Measurements from ENCODE around the gene FAM53B.

FAM53B gene

DNA sequence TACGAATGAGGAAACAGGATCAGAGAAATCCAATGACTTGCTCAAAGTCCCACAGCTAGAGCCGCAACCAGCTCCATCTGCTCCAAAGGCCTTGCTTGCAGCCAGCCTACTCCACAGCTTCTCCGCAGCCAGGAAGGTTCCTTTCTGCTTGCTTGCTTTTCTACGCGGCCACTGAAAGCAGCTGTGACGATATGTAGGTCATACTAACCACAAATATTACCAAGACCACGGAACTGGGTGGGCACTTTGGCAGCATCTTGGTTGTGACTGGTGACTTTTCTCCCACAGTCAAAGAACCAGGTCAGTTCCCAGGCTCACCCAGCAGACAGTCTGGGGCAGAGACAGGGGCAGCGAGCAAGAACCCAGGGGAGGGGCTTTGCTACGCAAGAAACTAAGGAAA is 86.4 kb downstream of the FAM53B start:
- TF ChIP-seq, protein P1, sequence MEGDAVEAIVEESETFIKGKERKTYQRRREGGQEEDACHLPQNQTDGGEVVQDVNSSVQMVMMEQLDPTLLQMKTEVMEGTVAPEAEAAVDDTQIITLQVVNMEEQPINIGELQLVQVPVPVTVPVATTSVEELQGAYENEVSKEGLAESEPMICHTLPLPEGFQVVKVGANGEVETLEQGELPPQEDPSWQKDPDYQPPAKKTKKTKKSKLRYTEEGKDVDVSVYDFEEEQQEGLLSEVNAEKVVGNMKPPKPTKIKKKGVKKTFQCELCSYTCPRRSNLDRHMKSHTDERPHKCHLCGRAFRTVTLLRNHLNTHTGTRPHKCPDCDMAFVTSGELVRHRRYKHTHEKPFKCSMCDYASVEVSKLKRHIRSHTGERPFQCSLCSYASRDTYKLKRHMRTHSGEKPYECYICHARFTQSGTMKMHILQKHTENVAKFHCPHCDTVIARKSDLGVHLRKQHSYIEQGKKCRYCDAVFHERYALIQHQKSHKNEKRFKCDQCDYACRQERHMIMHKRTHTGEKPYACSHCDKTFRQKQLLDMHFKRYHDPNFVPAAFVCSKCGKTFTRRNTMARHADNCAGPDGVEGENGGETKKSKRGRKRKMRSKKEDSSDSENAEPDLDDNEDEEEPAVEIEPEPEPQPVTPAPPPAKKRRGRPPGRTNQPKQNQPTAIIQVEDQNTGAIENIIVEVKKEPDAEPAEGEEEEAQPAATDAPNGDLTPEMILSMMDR (IDR thresholded peaks at IDR 0.05; ENCODE audit: control insufficient read depth, extremely low read depth, insufficient read depth): no peak
- no peak overlapping the region for H3K4me3 ChIP-seq (ENCODE audit: low read depth, low read length)

DNA sequence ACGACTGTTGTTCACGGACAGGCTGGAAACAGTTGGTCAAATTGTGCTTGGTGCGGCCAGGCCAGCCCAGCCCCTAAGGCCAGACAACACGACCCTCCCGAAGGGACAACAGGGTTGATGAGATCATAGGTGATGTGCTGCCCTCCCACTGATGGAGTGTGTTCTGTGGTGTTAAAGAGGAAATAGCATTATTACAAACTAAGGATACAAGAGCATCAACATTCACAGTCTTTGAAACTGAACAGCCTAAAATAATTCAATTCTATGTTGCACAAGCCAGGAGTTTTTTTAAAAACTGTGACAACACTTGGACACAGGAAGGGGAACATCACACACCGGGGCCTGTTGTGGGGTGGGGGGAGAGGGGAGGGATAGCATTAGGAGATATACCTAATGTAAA is 87.6 kb downstream of the FAM53B start:
- no peak overlapping the region for H3K4me3 ChIP-seq (ENCODE audit: low read depth, low read length)
- no peak for DNase-seq (ENCODE audit: low read depth)
- TF ChIP-seq, protein P1 (IDR thresholded peaks at IDR 0.05; ENCODE audit: control insufficient read depth, extremely low read depth, insufficient read depth): no peak

More for the DNA sequence above, 86.4 kb downstream of the FAM53B start:
- no peak for DNase-seq (ENCODE audit: low read depth)

DNA sequence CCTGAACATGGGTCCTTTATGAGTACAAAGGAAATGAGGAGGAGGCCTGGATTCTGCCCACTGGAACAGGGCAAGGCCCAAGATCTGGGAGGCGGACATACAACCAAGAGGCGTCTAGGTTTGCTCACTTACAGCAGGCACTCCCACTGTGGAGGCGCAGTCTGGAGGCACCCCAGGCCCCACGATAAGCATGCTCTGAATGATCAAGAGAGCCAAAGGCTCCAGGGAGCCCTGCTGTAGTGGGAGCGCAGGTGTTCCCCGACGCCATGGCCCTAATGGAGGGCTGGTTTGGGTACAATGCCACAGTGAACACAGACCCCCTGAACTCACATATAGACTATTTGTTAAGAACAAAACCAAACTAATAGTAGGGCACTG is 88.1 kb downstream of the FAM53B start:
- no peak overlapping the region for H3K4me3 ChIP-seq (ENCODE audit: low read depth, low read length)
- TF ChIP-seq, protein P1 (IDR thresholded peaks at IDR 0.05; ENCODE audit: control insufficient read depth, extremely low read depth, insufficient read depth): no peak
- DNase-seq (ENCODE audit: low read depth): no peak

DNA sequence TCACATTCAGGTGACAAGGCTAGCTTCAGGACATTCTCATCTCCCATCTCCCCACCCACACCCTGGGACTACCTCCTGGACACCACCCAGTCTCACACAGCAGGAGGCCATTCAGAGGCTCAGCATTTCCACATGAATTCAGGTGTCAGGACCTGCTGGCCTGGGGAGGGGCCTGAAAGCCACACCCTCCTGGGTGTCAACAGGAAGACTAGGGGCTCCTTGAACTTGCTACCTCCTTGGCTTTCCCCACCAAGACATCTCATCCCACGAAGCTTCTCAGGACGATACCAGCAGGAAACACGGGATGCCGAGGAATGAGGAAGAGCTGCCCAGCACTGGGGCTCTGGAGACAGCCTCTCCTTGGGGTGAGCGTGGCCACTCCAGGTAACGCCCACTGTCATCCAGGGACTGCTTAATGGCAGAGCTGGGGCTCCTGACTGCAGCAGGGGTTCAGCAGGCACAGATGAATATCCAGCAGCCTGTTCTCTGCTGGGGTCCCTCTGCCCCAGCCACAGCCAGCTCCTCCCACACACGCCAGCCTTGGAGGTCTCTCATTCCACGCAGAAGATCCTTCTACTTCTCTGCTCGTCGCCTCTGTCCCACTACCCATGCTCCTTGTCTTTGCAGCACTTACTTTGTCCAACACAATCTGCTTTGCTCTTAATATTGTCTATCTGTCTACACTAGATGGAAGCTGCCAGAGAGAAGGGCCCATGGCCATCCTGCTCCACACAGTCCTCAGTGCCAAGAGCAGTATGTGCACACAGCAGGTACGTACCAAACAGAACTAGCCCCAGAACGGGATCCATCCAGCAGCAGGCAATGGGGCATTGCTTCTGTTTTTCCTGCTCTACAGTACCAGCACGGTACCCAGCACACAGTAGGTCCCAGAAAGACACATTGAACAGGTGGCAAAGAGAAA is 88.7 kb downstream of the FAM53B start:
- TF ChIP-seq, protein P1 (IDR thresholded peaks at IDR 0.05; ENCODE audit: control insufficient read depth, extremely low read depth, insufficient read depth): no peak
- no peak for DNase-seq (ENCODE audit: low read depth)
- H3K4me3 ChIP-seq (ENCODE audit: low read depth, low read length): no peak overlapping the region

DNA sequence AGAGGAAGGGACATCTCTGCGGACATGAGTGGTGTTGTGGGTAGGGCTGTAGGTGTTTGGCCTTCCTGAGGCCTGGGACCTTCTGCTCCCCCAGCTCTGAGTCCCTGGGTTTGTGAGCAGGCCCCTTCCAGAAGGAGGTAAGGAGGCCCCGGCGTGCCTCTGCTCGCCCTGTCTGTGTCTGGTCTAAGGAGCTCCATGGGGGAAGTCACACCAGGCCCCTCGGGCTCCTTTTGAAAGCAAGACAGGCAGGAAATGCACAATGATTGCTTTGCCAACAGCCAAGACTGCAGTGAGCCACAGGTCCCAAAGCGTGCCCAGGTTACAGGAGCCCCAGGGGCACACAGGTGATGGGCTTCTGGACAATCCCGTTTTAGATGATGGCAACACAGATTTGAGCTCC is 89.5 kb downstream of the FAM53B start:
- TF ChIP-seq, protein P1 (IDR thresholded peaks at IDR 0.05; ENCODE audit: control insufficient read depth, extremely low read depth, insufficient read depth): no peak
- H3K4me3 ChIP-seq (ENCODE audit: low read depth, low read length): no peak overlapping the region
- no peak for DNase-seq (ENCODE audit: low read depth)

DNA sequence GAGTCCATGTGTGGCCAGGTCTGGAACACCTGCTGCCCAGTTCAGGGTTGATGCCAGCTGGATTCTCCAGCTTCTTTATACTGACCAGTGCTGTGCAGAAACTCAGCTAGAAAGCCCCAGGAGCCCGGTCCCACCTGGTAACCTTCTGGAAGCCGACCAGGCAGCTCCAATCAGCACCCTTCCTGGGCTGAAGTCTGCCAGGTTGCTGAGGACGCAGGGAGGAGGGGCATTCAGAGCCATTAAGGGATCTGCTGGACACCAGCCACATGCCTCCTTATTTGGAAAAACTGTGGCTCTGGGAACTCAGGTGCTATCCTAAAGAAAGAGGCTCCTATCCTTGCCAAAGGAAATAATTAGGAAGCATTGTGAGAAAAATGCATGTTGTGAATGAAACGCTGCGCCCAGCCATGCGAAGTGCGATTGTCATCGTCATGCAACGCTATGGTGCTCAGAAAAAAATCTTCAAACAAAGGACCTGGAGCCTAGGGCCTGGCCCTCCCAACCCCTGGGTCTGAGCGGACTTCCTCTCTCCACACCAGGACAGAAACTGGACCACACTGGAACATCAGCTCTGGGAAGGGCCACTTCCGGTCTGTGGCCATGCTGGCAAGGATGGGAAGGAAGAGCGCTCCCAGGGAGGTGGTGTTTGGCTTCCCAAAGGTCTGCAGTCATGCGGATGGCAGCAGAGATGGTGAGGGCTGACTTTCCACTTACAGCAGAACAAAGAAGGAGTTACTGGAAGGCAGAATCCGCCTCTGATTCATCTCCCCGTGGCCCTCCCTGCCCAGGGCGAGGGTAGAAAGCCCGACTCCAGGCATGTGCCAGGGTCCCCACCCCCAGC is 90.1 kb downstream of the FAM53B start:
- TF ChIP-seq, protein P1 (IDR thresholded peaks at IDR 0.05; ENCODE audit: control insufficient read depth, extremely low read depth, insufficient read depth): no peak
- H3K4me3 ChIP-seq (ENCODE audit: low read depth, low read length): no peak overlapping the region
- DNase-seq (ENCODE audit: low read depth): no peak

All from LNCaP clone FGC (cell line).